Measurements from ENCODE around the gene OR4A16.

Gene OR4A16, protein sequence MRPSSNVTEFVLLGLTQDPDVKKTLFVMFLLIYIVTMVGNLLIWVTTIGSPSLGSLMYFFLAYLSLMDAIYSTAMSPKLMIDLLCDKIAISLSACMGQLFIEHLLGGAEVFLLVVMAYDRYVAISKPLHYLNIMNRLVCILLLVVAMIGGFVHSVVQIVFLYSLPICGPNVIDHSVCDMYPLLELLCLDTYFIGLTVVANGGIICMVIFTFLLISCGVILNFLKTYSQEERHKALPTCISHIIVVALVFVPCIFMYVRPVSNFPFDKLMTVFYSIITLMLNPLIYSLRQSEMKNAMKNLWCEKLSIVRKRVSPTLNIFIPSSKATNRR

GRCh38 chr11:55342901-55343300, at the start of gene OR4A16:
OR4A16 (plus strand) TSS chr11:55343201; CDS start chr11:55343201, 0 bp downstream.
- DNase-seq = no peak

DNA sequence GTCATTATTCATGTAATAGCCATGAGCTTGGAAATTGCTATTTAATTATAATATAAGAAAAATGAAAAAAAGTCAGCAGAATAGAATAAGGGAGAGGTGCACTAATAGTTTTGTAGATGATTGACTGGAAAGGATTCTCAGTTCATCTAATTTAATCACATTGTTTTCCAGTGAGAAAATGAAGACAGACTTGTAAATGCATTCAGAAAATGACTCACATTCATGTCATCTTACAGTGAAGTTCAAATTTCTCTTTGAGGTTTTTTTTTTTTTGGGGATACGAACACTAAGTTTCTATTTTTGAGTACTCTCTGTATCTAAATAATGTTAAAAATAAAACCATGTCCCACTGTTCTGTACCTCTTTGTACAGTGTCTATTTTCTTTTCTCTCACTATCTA, 18.5 kb upstream of the OR4A16 start:
- DNase-seq = no peak

- no peak for DNase-seq
Observed at GRCh38 chr11:55345306-55345705, 2.3 kb downstream of the OR4A16 start.

DNA sequence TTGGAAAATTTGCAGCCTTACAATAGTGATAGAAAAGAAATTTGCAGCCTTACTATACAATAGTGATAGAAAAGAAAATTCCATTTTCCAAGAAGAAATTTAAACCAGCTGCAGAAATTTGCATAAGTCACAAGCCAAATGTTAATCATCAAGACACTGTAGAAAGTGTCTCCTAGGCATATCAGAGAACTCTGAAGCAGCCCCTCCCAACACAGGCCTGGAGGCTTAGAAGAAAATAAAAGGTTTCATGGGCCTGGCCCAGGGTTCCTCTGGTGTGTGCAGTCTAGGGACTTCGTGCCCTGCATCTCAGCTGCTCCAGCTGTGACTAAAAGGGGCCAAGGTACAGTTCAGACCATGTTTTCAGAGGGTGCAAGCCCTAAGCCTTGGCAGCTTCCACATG, 6.0 kb downstream of the OR4A16 start:
- no peak for DNase-seq

- DNase-seq = no peak
Observed at GRCh38 chr11:55357560-55358184, 14.7 kb downstream of the OR4A16 start.

GRCh38 chr11:55367674-55368073, 24.7 kb downstream of the OR4A16 start, which contains the start of gene OR4A15:
OR4A15 (plus strand) TSS chr11:55367974; CDS start chr11:55367974, 0 bp downstream.
- no peak for DNase-seq

Data from NCI-H345 (cell line).